Brain pericyte (primary cell): ENCODE data around the gene ANKRD40.

Experiments
- DNase-seq: peaks from one replicate; pipeline ENCODE4 v3.0.0-alpha.2; 2012; ENCODE audit warnings: low read depth, low spot score

ANKRD40 gene

GRCh38 chr17:50649042-50649908, 58.4 kb downstream of the ANKRD40 start:
- no peak for DNase-seq

- DNase-seq = no peak
Observed at GRCh38 chr17:50647187-50647586, 60.5 kb downstream of the ANKRD40 start.

- DNase-seq = no peak
Observed at GRCh38 chr17:50645748-50646682, 61.7 kb downstream of the ANKRD40 start.
